GM21367 (cell line): Measurements from ENCODE around the gene FAM20C.

Experiments used
- ATAC-seq: cut with Tn5 transposase; IDR thresholded peaks from one replicate; pipeline ENCODE4 v1.9.1; 2021; ENCODE audit not compliant: unreplicated experiment

Gene FAM20C

DNA sequence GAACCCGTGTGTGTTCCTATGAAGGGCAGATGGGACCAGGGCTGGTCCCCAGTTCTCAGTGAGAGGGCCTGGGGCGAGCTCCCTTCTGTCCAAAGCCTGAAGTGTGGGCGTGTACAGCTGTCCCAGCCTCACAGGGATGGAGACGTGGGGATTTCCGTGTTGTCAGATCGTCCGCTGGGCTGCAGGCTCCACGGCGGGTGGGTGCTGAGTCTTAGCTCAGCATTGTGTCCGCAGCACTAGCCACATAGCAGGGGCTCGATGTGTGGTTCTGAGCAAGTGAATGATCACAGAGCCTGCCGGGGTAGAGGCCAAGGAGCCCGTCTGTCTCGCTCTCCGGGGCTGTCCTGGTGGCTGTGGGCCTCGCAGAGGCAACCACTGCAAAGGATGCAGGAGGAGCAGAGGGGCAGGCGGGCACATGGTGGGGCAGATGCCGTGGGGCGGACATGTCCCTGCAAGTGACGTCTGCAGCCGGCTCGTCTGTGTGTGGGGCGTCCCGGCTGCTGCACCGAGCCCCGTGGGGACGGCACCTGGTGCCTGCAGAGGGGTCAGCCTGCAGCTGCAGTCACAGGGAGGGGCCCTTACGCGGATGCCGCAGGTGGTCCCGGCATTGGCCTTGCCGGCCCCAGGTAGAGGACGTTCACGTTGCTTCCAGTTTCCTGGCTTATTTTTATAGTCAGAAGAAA lies 30.9 kb downstream of the FAM20C start:
- no peak for ATAC-seq

DNA sequence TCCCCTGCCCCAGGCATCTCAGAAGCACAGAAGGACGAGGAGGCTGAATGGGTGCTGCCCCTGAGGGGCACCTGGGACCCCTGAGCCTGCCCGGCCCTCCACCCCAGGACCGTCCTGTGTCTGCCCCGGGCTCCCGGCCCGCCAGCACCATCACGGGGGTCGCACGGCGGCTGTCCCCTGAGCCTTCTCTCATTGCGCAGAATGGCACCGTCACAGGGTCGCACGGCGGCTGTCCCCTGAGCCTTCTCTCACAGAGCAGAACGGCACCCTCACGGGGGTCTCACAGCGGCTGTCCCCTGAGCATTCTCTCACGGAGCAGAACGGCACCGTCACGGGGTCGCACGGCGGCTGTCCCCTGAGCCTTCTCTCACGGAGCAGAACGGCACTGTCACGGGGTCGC lies 31.5 kb downstream of the FAM20C start:
- ATAC-seq = no peak

DNA sequence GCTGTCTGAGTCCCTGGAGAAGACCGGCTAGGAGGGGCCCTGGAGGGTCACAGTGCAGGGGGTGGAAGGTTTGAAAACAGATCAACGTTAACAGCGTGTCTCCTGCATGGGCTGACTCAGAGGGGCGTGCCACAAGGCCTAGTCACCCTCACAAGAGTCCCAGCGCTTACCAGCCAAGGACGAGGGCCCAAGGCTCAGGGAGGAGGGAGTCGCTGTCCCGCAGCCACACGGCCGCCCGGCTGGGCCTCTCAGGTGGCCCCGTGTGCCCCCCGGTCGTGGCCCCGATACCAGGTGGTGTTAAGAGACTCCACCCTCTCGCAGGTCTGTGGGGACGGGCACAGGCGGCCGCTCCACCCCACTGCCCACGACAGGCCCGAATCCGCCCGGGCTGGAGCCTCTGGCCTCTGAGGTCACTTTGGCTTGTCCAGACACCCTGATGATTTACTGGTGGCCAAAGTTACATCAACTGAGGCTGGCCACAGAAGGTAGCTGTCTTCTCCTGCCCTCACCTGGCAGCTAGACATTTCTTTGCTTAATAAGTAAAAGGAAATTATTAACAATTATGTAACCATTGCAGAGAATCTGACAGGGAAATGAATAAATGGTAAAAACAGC lies 34.0 kb downstream of the FAM20C start:
- no peak for ATAC-seq

GRCh38 chr7:227926-228325 lies 35.6 kb downstream of the FAM20C start:
- ATAC-seq = no peak

- ATAC-seq = no peak
These were observed 36.2 kb downstream of the FAM20C start for GRCh38 chr7:228610-229009.

DNA sequence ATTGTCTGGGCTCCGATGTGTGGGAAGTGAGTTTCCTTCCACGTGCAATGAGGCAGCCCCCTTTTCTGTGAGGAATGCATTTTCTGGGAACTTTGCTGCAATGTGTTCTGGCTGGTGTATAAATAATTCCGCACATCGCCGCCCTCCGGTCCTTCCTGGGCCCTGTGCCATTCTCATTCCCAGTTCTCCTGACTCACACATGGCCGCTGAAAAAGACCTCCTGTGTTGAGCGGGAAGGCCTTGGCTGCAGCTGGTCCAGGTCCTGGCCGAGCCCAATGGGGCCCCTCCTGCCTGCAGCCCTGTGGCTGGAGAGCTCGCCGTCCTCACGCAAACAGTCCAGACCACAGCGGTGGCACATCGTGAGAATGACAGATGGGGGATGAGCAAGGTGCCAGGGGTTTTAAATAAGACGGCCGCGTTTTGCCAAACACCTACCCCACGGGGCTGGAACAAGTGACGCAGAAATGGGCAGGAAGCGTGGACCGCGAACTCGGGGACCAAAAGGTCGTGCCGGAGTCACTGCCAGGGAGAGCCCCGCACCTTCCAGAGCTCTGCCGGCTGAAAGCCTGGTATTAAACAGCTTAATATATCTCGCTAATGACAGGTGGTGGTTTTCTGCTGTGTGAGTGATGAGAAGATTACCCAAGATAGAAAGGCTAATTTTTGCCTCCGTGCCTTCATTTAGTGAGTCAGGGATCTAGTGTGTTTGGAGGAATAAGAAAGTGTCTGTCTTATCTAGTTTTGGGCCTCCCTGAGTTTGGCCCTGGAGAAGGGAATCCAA lies 37.0 kb downstream of the FAM20C start:
- ATAC-seq = no peak

- no peak for ATAC-seq
These were observed 37.9 kb downstream of the FAM20C start for GRCh38 chr7:230274-230673.

DNA sequence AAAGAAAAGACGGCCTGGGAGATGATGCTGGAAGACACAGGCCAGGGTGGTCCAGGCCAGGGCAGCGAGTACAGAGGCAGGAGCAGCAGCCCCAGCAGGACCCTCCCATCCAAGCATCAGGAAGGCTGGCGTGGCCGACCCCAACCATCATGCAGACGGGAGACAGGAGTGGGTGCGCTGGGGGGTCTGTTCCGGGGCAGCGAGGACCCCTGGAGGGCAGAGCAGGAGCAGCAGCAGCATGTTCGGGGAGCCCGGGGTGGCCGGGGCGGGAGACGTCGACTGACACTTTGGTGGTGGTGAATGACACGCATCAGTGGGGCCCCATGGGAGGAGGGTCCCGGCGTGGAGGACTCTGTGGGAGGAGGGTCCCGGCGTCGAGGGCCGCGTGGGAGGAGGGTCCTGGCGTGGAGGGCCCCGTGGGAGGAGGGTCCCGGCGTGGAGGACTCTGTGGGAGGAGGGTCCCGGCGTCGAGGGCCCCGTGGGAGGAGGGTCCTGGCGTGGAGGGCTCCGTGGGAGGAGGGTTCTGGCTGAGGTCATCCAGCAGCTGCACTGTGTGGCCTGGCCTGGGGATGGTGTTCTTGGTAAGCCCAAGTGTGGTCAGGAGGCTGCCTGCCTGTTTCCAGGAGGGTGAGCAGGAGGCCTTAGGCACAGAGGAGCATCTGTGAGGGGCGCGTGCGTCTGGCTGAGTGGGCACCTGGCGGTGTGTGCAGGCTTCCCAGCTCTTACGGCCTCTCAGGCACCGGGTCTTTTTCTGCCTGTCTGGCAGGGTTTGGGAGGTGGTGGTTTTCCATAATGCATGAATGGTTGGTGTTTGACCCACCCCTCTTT lies 38.9 kb downstream of the FAM20C start:
- ATAC-seq = no peak

GRCh38 chr7:231858-232246 lies 39.5 kb downstream of the FAM20C start:
- no peak for ATAC-seq

DNA sequence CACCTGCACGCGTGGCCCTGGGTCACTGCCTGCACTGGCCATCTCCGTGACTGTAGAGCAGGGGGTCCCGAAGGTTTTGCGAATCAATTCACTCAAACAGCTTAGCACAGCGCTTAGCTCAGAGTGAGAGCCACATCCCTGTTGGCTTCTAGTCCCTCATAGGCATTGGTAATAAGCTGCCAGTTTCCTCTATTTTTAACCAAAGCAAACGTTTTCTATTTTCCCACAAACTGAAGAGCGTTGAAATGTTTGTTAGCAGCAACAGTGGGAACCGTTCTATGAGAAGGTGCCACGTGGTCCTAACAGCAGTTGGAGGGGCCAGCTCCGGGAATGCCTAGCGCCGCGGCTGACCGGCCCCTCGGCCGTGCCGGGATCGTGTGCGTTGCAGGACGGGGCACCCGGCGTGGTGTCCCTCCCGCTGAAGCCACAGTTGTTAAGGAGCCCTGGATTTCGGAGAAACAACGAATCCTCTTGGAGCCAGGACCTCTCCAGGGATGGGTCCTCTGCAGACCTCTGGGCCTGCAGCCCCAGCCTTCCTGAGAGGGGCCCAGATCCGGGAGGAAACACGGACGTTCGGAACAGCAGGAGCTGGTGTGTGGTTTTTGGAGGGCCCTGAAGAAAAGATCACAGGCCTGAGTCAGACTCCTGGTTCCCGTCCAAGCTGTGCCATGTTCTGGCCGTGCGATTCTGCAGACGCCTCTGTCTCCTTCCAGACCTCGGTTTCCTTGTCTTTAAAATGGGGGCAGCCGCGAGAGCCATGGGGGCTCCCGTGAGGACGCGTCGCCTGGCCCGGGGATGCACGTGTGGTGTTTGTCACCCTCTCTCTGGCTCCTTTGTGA lies 40.3 kb downstream of the FAM20C start:
- ATAC-seq = no peak

DNA sequence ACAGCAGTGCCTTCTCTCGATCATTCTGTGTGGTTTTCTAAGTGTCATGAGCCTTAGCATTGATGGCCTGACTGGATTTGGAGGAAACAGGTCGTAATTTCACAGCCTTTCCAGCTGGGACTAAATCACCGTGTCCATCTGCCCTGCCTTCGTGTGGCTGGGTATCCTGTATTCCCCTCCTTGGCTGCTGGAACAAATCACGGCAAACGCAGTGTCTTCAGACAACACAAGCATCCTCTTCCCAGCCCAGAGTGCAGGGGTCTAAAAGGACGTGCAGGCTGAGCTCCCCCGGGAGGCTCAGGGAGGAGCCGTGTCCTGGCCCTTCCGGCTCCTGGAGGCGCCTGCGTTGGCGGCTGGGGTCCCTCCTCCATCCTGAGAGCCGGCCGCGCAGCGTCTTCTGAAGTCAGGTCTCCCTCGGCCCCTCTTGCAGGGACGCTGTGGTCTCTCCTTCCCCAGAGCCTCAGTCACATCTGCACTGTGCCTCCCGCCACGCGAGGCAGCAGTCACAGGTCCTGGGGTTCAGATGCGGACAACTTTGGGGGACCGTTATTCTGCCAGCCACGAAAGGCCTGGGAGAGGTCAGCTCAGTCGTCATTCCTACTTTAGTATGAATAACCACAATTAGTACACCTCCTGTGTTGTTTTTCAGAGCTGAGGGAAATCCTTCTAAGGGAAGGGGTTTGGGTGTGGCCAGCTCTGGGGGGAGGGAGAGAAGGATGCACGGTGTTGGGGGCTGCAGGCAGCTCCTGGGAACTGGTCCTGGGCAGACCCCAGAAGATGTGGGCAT lies 41.1 kb downstream of the FAM20C start:
- no peak for ATAC-seq

DNA sequence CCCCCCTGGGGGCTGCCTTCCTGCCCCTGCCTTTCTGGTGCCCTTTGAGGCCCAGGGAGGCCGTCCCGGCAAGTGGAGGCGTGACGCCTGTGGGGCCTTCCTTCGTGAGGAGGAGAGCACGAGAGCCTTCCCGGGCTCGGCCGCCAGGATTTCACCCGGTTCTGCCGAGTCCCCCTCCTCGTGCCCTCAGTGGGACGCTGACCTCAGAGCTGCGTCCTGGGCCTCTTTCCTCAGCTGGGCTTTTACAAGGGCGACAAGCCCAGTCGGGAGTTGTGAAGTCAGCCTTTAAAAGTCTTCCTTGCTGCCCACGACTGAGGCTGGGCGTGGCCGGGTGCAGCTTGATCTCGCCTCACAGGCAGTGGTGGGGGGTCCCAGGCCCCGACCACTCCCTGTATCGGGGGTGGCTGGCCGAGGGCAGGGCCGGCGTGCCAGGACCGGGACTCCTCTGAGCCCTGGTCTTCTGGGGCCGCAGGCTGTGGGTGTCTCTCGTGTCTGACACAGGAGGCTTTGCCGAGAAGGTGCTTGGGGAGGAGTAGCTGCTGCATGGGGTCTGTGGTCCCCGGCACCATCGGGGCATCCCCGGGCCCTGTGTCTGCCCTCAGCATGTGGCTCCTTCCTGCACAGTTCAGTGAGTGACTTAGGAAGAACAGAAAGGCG lies 41.8 kb downstream of the FAM20C start:
- no peak for ATAC-seq

DNA sequence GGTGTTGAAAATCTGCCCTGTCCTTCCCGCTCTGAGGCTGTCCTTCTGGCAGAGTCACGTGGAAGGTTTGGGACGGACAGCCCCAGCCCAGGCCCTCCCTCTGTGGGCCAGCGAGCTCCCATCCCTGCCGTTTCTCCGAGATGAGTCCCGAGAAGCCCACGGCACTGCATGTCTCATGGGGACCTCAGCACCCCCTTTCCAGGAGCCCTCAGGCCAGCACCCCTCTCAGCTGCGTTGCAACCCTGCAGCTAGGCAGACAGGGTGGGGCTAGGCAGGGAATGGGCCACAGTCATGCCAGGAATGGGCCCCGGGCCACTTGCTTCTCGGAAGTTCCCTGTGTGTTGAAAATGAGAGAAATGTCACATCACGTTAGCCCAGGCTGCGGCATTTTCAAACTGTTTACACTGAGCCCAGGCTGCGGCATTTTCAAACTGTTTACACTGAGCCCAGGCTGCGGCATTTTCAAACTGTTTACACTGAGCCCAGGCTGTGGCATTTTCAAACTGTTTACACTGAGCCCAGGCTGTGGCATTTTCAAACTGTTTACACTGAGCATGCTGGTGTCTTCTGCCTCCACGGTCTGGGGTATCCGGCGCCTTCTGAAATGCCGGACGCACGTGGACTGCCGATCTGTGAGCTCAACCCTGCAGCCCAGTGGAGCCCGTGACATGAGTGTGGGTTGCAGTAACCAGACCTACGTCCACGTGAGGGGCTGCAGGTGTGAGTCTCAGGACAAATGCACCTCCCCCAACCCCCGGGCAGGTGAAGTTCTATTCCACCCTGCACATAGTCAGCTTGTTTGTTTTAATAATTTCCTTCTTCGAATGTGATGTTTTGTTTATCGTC lies 42.6 kb downstream of the FAM20C start:
- ATAC-seq = no peak

DNA sequence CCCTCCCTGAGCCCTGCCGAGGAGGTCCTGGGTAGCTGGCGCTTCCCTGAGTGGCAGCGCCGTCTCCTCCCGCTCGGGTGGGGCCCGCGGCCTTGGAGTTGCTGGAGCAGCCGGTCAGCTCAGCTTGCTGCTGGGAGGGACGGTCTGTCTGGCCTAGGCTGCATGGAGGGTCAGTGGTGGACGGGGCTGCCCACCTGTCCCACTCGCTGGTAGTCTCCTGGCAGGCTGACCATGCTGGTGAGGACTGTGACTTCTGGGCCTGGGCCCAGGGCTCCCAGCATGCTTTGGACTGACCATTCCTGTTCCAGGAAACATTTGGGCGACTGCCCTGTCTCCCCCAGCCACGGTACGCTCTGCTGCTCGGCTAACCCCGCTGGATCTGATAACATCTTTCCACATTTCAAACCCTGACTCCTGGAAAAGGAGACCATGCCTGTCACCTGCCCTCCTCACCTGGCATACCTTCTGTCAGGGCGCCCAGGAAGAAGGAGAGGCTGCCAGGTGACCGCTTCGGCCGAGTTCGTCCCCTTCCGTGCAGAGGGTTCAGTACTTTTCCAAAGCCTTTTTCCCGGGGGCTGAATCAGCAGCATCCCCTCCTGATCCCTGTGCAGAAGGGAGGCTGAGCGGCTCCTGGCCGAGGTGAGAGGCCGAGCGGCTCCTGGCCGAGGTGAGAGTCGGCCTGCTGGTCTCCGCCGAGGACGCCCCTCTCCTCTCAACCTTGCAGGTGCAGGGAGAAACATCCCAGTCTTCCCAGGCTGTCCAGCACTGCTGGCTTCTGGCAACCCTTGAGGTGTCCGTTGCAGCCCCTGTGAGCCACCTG lies 43.4 kb downstream of the FAM20C start:
- ATAC-seq = no peak

GRCh38 chr7:236967-237366 lies 44.6 kb downstream of the FAM20C start:
- no peak for ATAC-seq

- ATAC-seq = no peak
These were observed 45.0 kb downstream of the FAM20C start for GRCh38 chr7:237385-237784.

DNA sequence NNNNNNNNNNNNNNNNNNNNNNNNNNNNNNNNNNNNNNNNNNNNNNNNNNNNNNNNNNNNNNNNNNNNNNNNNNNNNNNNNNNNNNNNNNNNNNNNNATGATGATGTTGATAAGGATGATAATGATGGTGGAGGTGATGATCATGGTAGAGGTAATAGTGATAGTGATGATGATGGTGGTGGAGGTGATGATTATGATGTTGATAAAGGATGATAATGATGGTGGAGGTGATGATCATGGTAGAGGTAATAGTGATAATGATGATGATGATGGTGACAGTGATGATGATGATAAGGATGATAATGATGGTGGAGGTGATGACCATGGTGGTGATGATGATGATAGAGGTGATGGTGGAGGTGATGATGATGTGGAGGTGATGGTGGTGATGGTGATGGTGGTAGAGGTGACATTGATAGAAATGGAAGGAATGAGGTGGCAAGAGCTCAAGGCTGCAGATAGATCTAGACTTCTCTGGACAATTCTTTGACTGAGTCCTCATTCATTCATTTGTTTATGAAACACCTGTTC lies 47.8 kb downstream of the FAM20C start:
- no peak for ATAC-seq
